Measurements from ENCODE around the gene CHGA.

The CHGA gene

GRCh38 chr14:92962831-92963095, 39.8 kb downstream of the CHGA start:
- DNase-seq: no peak

GRCh38 chr14:92963301-92964123, 40.6 kb downstream of the CHGA start:
- DNase-seq: no peak

GRCh38 chr14:92964124-92965109, 41.5 kb downstream of the CHGA start:
- no peak for DNase-seq

GRCh38 chr14:92965281-92965680, 42.3 kb downstream of the CHGA start:
- DNase-seq: no peak

- no peak for DNase-seq
These were observed 44.5 kb downstream of the CHGA start for GRCh38 chr14:92967346-92967926.

GRCh38 chr14:92968291-92969020, 45.5 kb downstream of the CHGA start:
- DNase-seq: no peak

GRCh38 chr14:92969430-92969829, 46.5 kb downstream of the CHGA start:
- no peak for DNase-seq

- no peak for DNase-seq
These were observed 46.9 kb downstream of the CHGA start for GRCh38 chr14:92969871-92970270.

DNA sequence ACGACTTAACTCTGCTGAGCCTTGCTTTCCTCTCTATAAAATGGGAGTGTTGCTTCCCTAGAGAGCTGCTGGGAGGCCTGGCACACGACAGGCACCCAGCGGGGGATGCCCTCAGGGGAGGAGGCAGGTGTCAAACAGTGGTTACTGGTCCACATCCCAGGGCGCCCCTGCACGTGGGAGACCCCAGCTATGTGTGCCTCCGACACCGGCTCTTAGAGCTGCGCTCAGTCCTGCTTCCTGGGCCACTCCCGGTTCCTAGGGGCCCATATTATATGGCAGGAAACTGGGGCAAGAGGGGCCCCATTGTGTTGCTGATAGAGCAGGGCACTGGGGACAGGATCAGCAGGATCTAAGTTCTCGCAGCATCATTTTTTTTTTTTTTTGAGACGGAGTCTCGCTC, 47.3 kb downstream of the CHGA start:
- DNase-seq: no peak

GRCh38 chr14:92971601-92972180, 48.7 kb downstream of the CHGA start:
- no peak for DNase-seq

- peak; percentile 31 for DNase-seq
These were observed 50.4 kb downstream of the CHGA start for GRCh38 chr14:92973261-92973797.

- DNase-seq: no peak
These were observed 50.9 kb downstream of the CHGA start for GRCh38 chr14:92973798-92974372.

GRCh38 chr14:92974541-92975345, 51.8 kb downstream of the CHGA start:
- DNase-seq: no peak

DNA sequence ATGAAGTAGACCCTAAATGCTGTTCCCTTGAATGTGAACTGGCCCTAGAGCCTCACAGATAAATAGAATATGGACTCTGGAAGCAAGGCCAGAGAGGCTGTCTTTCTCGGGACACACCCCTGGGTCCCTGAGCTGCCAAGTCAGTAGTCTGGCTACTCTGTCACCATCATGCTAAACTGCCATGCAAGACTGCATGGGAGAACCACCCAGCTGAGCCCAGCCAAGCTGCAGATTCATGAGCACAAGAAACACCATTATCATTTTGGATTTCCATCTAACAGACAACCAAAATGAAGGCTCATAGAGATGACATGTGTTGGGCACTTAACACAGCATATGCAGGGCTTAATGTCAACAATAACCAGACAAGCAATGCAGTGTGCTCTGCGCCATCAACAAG, 53.3 kb downstream of the CHGA start:
- no peak for DNase-seq

GRCh38 chr14:92978229-92979021, 55.5 kb downstream of the CHGA start:
- peak; percentile 1 for DNase-seq

- DNase-seq: no peak
These were observed 57.9 kb downstream of the CHGA start for GRCh38 chr14:92980866-92981265.

DNA sequence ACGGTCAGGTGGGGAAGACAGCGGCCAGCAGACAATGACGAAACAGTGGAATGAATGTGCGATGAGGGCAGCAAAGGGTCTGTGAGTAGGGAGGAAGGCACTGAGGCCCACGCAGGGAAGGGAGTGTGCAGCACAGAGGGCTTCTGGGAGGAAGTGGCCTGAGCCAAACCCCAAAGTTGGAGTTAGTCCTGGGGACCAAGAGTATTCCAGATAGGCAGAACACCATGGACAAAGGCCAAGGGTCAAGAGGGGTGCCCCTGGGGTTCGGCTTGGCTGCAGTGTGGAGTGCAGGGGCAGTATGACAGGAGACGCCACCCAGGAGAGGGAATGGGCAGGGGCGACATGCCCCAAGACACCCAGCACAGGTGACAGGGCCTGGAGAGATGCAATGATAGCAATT, 58.8 kb downstream of the CHGA start:
- no peak for DNase-seq

GRCh38 chr14:92982956-92983355, 60.0 kb downstream of the CHGA start:
- DNase-seq: no peak

DNA sequence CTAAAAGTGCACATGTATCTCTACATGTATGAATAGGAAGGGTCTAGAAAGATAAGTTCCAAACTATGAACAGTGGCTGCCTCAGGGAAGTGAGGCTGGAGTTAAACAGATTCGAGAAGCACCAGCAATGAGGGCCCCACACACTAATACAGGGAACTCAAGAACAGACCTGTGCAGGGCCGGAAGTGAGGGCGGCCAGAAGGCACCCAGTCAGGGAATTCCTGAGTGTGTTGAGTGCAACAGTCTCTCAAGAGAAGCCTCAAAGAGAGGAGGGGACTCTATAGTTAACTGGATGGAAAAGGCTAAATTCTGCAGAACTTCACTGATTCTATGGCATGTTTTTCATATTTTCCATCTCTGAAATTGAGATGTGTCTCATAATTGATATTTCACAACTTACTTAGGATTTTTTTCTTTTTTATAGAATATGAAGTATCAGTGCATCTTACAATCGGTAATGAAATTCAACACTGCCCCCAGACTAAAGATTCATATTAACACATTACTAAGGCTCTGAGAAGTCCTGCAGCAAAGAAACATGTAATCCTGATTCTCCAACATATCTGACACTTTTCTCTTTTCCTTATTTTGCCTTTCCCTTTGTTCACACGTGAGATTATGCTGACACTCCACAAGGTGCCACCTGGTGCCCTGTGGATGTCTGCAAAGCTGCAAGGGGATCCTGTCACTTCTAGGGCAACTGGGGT, 61.3 kb downstream of the CHGA start:
- no peak for DNase-seq

All from OCI-M1 (cell line).